Esophagus squamous epithelium (tissue), 5 donors: ENCODE measurements around the gene GJB6. TPM values are rescaled to one million over a fixed set of nuclear protein-coding genes. Genes with fewer than 3 reads are reported as not detected.

ENCODE experiments used
- DNase-seq: peaks from one replicate; lab custom pipeline; 2025; lab: John Stamatoyannopoulos, UW
- H3K27ac ChIP-seq, 4 donors: fragments of 200-600 bp; sonication (generic); one replicate each; pipeline ENCODE4 v1.5.1; 2016 to 2019; ENCODE audit warnings: mild to moderate bottlenecking in 1 of 4
- H3K27me3 ChIP-seq, 4 donors: fragments of 200-600 bp; sonication (generic); 1 replicate in 3 of 4; 2 replicates in 1 of 4; pipeline versions ENCODE4 v1.5.1 to v1.6.0; 2017 to 2021; ENCODE audit warnings: antibody characterized with exemption in 1 of 4
- H3K36me3 ChIP-seq, 3 donors: fragments of 200-600 bp; sonication (generic); one replicate each; pipeline ENCODE4 v1.5.1; 2016 to 2019
- H3K4me1 ChIP-seq, 3 donors: fragments of 200-600 bp; sonication (generic); one replicate each; pipeline ENCODE4 v1.5.1; 2017 to 2019
- H3K4me3 ChIP-seq, 4 donors: fragments of 200-600 bp; sonication (generic); 1 replicate in 3 of 4; 2 replicates in 1 of 4; pipeline ENCODE4 v1.5.1; 2016 to 2019; ENCODE audit warnings: mild to moderate bottlenecking in 2 of 4, moderate library complexity in 1 of 4
- H3K9me3 ChIP-seq, 3 donors: fragments of 200-600 bp; sonication (generic); one replicate each; pipeline ENCODE4 v1.5.1; 2016 to 2019
- CTCF ChIP-seq, 6 experiments: fragments of 450-650 bp in 4 of 6; fragments of 200-600 bp in 2 of 6; sonication (generic) in 2 of 6; IDR thresholded peaks; one replicate each; pipeline ENCODE4 v1.5.1; 2016 to 2019; ENCODE audit warnings: antibody characterized with exemption in 6 of 6, mild to moderate bottlenecking in 4 of 6, moderate library complexity in 4 of 6
- POLR2A ChIP-seq, 4 donors: fragments of 450-650 bp; IDR thresholded peaks; one replicate each; pipeline ENCODE4 v1.6.1; 2017; ENCODE audit warnings: antibody characterized with exemption in 4 of 4, mild to moderate bottlenecking in 4 of 4, moderate library complexity in 3 of 4
- WGBS, 2 donors: methylation state at CpG; one replicate each; pipeline ENCODE4 v1.1.5; 2018; 5-methylcytosine and 5-hydroxymethylcytosine counted together
- intact Hi-C: fragments of 100-400 bp; cut with DNase I; formaldehyde crosslinking; loops from one replicate; pipeline ENCODE4 v1.15.0; 2022
- total RNA-seq, 4 donors: library from RNA; depleted of rRNA; stranded (reverse); fragments of >200 nt; gene quantifications; one replicate each; pipeline ENCODE4 v1.1.0, GENCODE V29; 2016
- donor health status: DM: yes; HTN: yes; CAD: no.

GJB6 gene
- total RNA-seq, 4 donors from 2014 or later: 147 to 460 (median 386) TPM

- H3K27ac ChIP-seq: no peak overlapping the region
- DNase-seq: no peak
- H3K9me3 ChIP-seq: no peaks in the 10 kb centered on the region
- H3K27me3 ChIP-seq: peaks cover 0 to 13% (median 0%) of the 10 kb centered on the region in 4 donors
- H3K36me3 ChIP-seq: no peaks in the 10 kb centered on the region
- intact Hi-C loops: no loop called here
- TF ChIP-seq CTCF (IDR thresholded peaks at IDR 0.05): no peak
- no peak for TF ChIP-seq POLR2A (IDR thresholded peaks at IDR 0.05)
- peaks cover 0 to 4% (median 0%) of the 10 kb centered on the region in 3 donors for H3K4me1 ChIP-seq
- WGBS, 2 donors: 62 to 71% methylated on average over 2 of the region's 2 CpGs
- no peak overlapping the region for H3K4me3 ChIP-seq
Measured at GRCh38 chr13:20241593-20241992, 9.5 kb upstream of the GJB6 start.

- intact Hi-C loops: no loop called here
- no peak overlapping the region for H3K27ac ChIP-seq
- no peak for TF ChIP-seq POLR2A (IDR thresholded peaks at IDR 0.05)
- no peaks in the 10 kb centered on the region for H3K36me3 ChIP-seq
- no peaks in the 10 kb centered on the region for H3K4me1 ChIP-seq
- 84 to 87% methylated on average over 4 to 6 of the region's 6 CpGs for WGBS, 2 donors
- no peak for DNase-seq
- no peaks in the 10 kb centered on the region for H3K9me3 ChIP-seq
- no peak overlapping the region for H3K4me3 ChIP-seq
- peaks cover 0 to 16% (median 0%) of the 10 kb centered on the region in 4 donors for H3K27me3 ChIP-seq
Measured at GRCh38 chr13:20239748-20240147, 7.6 kb upstream of the GJB6 start.

GRCh38 chr13:20232556-20233277 lies 598 bp upstream of the GJB6 start:
- peak overlapping the region; percentile 55 to 74 (median 64) for H3K4me3 ChIP-seq

GRCh38 chr13:20230913-20231838 lies 943 bp downstream of the GJB6 start:
- H3K27ac ChIP-seq: peak overlapping the region; percentile 70 to 94 (median 90)
- DNase-seq: no peak
- TF ChIP-seq POLR2A (IDR thresholded peaks at IDR 0.05): no peak
- TF ChIP-seq CTCF (IDR thresholded peaks at IDR 0.05): no peak
- intact Hi-C loops: no loop called here
- peaks cover 0 to 55% (median 3%) of the 10 kb centered on the region in 4 donors for H3K27me3 ChIP-seq
- H3K9me3 ChIP-seq: no peaks in the 10 kb centered on the region
- WGBS, 2 donors: 33 to 48% methylated on average over 14 to 27 of the region's 30 CpGs
- peaks cover 4 to 31% (median 8%) of the 10 kb centered on the region in 3 donors for H3K4me1 ChIP-seq
- H3K36me3 ChIP-seq: peaks cover 0 to 20% (median 0%) of the 10 kb centered on the region in 3 donors
- H3K4me3 ChIP-seq: peak overlapping the region; percentile 55 to 74 (median 64)

More at GRCh38 chr13:20232556-20233277, 598 bp upstream of the GJB6 start:
- WGBS, 2 donors: 39 to 50% methylated on average over 10 to 13 of the region's 25 CpGs
- no peak for DNase-seq
- Histone ChIP-seq H3K27ac (peak overlapping the region; percentile 70 to 94 (median 90)), H3K4me1 (peaks cover 4 to 31% (median 8%) of the 10 kb centered on the region in 3 donors), H3K27me3 (peaks cover 0 to 52% (median 3%) of the 10 kb centered on the region in 4 donors), H3K36me3 (peaks cover 0 to 5% (median 0%) of the 10 kb centered on the region in 3 donors), H3K9me3 (no peaks in the 10 kb centered on the region)
- intact Hi-C loops: no loop called here
- no peak for TF ChIP-seq POLR2A (IDR thresholded peaks at IDR 0.05)
- TF ChIP-seq CTCF (IDR thresholded peaks at IDR 0.05): no peak

GRCh38 chr13:20227730-20228129 lies 4.4 kb downstream of the GJB6 start:
- Histone ChIP-seq H3K9me3 (no peaks in the 10 kb centered on the region), H3K27ac (no peak overlapping the region), H3K27me3 (peaks cover 0 to 32% (median 3%) of the 10 kb centered on the region in 4 donors), H3K4me1 (peaks cover 4 to 22% (median 8%) of the 10 kb centered on the region in 3 donors), H3K36me3 (peaks cover 0 to 53% (median 0%) of the 10 kb centered on the region in 3 donors), H3K4me3 (no peak overlapping the region)
- no peak for TF ChIP-seq POLR2A (IDR thresholded peaks at IDR 0.05)
- TF ChIP-seq CTCF (IDR thresholded peaks at IDR 0.05): no peak
- intact Hi-C loops: no loop called here
- WGBS, 2 donors: 71 to 84% methylated on average over 2 to 4 of the region's 6 CpGs
- DNase-seq: no peak
